Ovary (tissue), 3 donors: ENCODE data around the gene ZW10.

ENCODE experiments used
- EP300 ChIP-seq: sonication (generic); formaldehyde crosslinking; IDR thresholded peaks from one replicate; pipeline ENCODE4 v1.6.1; 2017; ENCODE audit warnings: antibody characterized with exemption
- POLR2A ChIP-seq: fragments of 450-650 bp; IDR thresholded peaks from one replicate; pipeline ENCODE4 v1.6.1; 2017; ENCODE audit warnings: antibody characterized with exemption, mild to moderate bottlenecking, moderate library complexity
- TF ChIP-seq, protein P1 (sequence below), 3 donors: fragments of 450-650 bp in 2 of 3; fragments of 200-600 bp in 1 of 3; IDR thresholded peaks; one replicate each; pipeline versions ENCODE4 v1.5.1 to v1.8.0; 2016 to 2022; ENCODE audit warnings: antibody characterized with exemption in 3 of 3, mild to moderate bottlenecking in 1 of 3
- donor health status: DM: no; HTN: no; CAD: no.

- TF ChIP-seq, protein P1, sequence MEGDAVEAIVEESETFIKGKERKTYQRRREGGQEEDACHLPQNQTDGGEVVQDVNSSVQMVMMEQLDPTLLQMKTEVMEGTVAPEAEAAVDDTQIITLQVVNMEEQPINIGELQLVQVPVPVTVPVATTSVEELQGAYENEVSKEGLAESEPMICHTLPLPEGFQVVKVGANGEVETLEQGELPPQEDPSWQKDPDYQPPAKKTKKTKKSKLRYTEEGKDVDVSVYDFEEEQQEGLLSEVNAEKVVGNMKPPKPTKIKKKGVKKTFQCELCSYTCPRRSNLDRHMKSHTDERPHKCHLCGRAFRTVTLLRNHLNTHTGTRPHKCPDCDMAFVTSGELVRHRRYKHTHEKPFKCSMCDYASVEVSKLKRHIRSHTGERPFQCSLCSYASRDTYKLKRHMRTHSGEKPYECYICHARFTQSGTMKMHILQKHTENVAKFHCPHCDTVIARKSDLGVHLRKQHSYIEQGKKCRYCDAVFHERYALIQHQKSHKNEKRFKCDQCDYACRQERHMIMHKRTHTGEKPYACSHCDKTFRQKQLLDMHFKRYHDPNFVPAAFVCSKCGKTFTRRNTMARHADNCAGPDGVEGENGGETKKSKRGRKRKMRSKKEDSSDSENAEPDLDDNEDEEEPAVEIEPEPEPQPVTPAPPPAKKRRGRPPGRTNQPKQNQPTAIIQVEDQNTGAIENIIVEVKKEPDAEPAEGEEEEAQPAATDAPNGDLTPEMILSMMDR (IDR thresholded peaks at IDR 0.05), result no peak
- TF ChIP-seq POLR2A, result no peak
- no peak for TF ChIP-seq EP300
Observed at GRCh38 chr11:113728814-113729213, 44.7 kb downstream of the ZW10 start.
